SH-SY5Y (cell line): ENCODE results near the gene NPHP3.

Experiments
- GATA2 ChIP-seq: IDR thresholded peaks from 2 replicates; pipeline ENCODE4 v1.6.1; 2011; ENCODE audit warnings: mild to moderate bottlenecking, low read depth, low read length
- GATA3 ChIP-seq: IDR thresholded peaks from 2 replicates; pipeline ENCODE4 v1.6.1; 2011; ENCODE audit warnings: low read depth, mild to moderate bottlenecking, low read length, moderate library complexity

GRCh38 chr3:132749786-132750185 is 27.6 kb upstream of the NPHP3 start:
- no peak for TF ChIP-seq GATA2
- no peak for TF ChIP-seq GATA3
